Stomach (tissue), 9 donors: Measurements from ENCODE around the gene QRFP. TPM values are rescaled to one million over a fixed set of nuclear protein-coding genes. Genes with fewer than 3 reads are reported as not detected.

Experiments used
- DNase-seq, 2 donors: peaks; one replicate each; pipeline versions ENCODE4 v3.0.0 to v3.0.0-alpha.2; 2013 to 2019
- H3K27ac ChIP-seq, 5 donors: fragments of 200-600 bp in 4 of 5; sonication (generic) in 4 of 5; one replicate each; pipeline ENCODE4 v1.5.1; 2013 to 2019; ENCODE audit warnings: mild to moderate bottlenecking in 1 of 5, moderate library complexity in 1 of 5
- H3K27me3 ChIP-seq, 3 donors: fragments of 200-600 bp; sonication (generic); one replicate each; pipeline ENCODE4 v1.5.1; 2017 to 2019; ENCODE audit warnings: mixed run types in 1 of 3
- H3K36me3 ChIP-seq, 4 donors: fragments of 200-600 bp; sonication (generic); 1 replicate in 3 of 4; 2 replicates in 1 of 4; pipeline ENCODE4 v1.5.1; 2016 to 2019
- H3K4me1 ChIP-seq, 4 donors: fragments of 200-600 bp; sonication (generic); one replicate each; pipeline ENCODE4 v1.5.1; 2016 to 2019
- H3K4me3 ChIP-seq, 4 donors: fragments of 200-600 bp; sonication (generic) in 3 of 4; one replicate each; pipeline ENCODE4 v1.5.1; 2016 to 2019; ENCODE audit warnings: mild to moderate bottlenecking in 1 of 4
- H3K9me3 ChIP-seq, 4 donors: fragments of 200-600 bp; sonication (generic); one replicate each; pipeline ENCODE4 v1.5.1; 2016 to 2019
- EP300 ChIP-seq: sonication (generic); formaldehyde crosslinking; IDR thresholded peaks from one replicate; pipeline ENCODE4 v1.6.1; 2017; ENCODE audit warnings: antibody characterized with exemption
- POLR2A ChIP-seq, 4 donors: fragments of 450-650 bp; IDR thresholded peaks; one replicate each; pipeline ENCODE4 v1.6.1; 2016; ENCODE audit warnings: antibody characterized with exemption in 4 of 4, control low read depth in 2 of 4, mild to moderate bottlenecking in 1 of 4, moderate library complexity in 1 of 4
- POLR2AphosphoS5 ChIP-seq, 3 donors: sonication (generic); formaldehyde crosslinking; IDR thresholded peaks; one replicate each; pipeline ENCODE4 v1.6.1; 2016; ENCODE audit warnings: antibody characterized with exemption in 3 of 3
- WGBS, 5 donors: extraction: QIAGEN DNeasy Blood & Tissue Kit in 3 of 5; methylation state at CpG; one replicate each; pipeline versions ENCODE4 v1.1.5 to v1.1.7; 2013 to 2018; 5-methylcytosine and 5-hydroxymethylcytosine counted together
- intact Hi-C: fragments of 100-400 bp; cut with DNase I; formaldehyde crosslinking; loops from one replicate; pipeline ENCODE4 v1.15.1; 2023; ENCODE audit warnings: low total_unique reads
- polyA plus RNA-seq, 3 donors: library from polyadenylated mRNA; stranded (reverse); fragments of 200-250 nt; gene quantifications; one replicate each; pipeline ENCODE4 v1.2.3, GENCODE V29; 2013
- total RNA-seq, 5 donors: library from RNA; depleted of rRNA; stranded (reverse); fragments of >200 nt; gene quantifications; one replicate each; pipeline versions ENCODE4 v1.1.0 to v1.2.3, GENCODE V29; 2014 to 2016
- TF ChIP-seq, protein P1 (sequence below), 7 experiments: fragments of 450-650 bp in 4 of 7; fragments of 200-600 bp in 3 of 7; sonication (generic) in 3 of 7; IDR thresholded peaks; one replicate each; pipeline ENCODE4 v1.5.1; 2016 to 2019; ENCODE audit warnings: antibody characterized with exemption in 7 of 7, control low read depth in 2 of 7, mild to moderate bottlenecking in 1 of 7
- donor health status: healthy with polysubstance abuse.
- donor health status: Bipolar disorder and iron deficiency.
- donor health status: healthy.

The QRFP gene
- total and polyA plus RNA-seq, 8 donors, result not detected

DNA sequence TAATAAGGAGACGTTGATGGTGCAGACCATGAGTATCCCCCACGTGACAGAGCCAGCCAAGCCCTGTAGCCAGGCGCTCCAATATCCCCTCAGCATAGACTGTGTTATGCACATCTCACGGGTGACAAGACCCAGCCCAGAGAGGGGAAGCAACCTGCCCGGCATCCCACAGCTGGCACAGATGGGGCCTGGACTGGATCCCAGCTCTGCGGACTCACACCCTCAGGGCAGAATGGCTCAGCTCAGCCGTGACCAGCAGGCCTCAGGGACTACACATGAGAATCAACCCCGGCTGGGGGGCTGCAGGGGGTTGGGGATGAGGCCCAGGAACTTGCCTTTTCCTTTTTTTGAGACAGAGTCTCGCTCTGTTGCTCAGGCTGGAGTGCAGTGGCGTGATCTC, 30.7 kb upstream of the QRFP start:
- no peaks in the 10 kb centered on the region for H3K36me3 ChIP-seq
- intact Hi-C loops, result no loop called here
- TF ChIP-seq POLR2A (IDR thresholded peaks at IDR 0.05), result no peak
- TF ChIP-seq EP300, result no peak
- TF ChIP-seq, protein P1, sequence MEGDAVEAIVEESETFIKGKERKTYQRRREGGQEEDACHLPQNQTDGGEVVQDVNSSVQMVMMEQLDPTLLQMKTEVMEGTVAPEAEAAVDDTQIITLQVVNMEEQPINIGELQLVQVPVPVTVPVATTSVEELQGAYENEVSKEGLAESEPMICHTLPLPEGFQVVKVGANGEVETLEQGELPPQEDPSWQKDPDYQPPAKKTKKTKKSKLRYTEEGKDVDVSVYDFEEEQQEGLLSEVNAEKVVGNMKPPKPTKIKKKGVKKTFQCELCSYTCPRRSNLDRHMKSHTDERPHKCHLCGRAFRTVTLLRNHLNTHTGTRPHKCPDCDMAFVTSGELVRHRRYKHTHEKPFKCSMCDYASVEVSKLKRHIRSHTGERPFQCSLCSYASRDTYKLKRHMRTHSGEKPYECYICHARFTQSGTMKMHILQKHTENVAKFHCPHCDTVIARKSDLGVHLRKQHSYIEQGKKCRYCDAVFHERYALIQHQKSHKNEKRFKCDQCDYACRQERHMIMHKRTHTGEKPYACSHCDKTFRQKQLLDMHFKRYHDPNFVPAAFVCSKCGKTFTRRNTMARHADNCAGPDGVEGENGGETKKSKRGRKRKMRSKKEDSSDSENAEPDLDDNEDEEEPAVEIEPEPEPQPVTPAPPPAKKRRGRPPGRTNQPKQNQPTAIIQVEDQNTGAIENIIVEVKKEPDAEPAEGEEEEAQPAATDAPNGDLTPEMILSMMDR (IDR thresholded peaks at IDR 0.05), result no peak
- no peak for TF ChIP-seq POLR2AphosphoS5 (IDR thresholded peaks at IDR 0.05)
- H3K4me1 ChIP-seq, result peaks cover 10 to 20% (median 15%) of the 10 kb centered on the region in 4 donors
- peaks cover 0 to 64% (median 16%) of the 10 kb centered on the region in 3 donors for H3K27me3 ChIP-seq
- no peak for DNase-seq
- no peak overlapping the region for H3K27ac ChIP-seq
- H3K4me3 ChIP-seq, result no peak overlapping the region
- WGBS, 5 donors, result 87 to 94% (median 91%) methylated on average over 8 to 10 of the region's 10 CpGs
- H3K9me3 ChIP-seq, result no peaks in the 10 kb centered on the region

DNA sequence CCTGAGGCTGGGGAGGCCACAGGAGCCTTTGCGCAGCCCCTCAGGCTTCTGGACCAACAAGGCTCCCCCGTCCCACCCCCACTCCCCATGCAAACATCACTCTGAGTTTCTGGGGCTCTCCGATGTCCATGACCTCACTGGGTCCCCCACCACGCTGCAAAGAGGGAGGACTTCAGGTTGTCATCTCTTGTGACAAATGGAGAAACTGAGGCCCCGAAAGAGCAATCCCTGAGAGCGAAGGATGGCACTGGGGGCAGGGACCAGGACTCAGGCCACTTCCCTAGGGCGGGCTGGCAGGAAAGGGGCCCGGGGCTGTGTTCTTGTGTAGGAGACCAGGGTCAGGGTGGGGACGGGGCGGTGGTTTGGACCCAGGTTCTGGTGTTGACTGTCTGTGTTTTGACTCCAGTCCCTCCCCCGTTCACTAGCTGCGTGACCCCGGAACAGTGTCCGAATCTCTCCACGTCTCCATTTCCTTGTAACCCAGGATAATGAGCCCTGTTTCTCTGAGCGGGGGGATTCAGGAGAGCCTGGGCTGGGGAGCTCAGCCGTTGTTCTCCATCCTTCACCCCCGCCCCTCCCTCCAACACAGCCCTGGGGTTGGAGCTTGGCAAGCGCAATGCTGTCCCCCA, 28.6 kb upstream of the QRFP start:
- TF ChIP-seq POLR2AphosphoS5 (IDR thresholded peaks at IDR 0.05), result no peak
- TF ChIP-seq, protein P1 (IDR thresholded peaks at IDR 0.05), result no peak
- DNase-seq, result no peak
- H3K27ac ChIP-seq, result no peak overlapping the region
- H3K36me3 ChIP-seq, result no peaks in the 10 kb centered on the region
- H3K4me3 ChIP-seq, result no peak overlapping the region
- peaks cover 10 to 17% (median 14%) of the 10 kb centered on the region in 4 donors for H3K4me1 ChIP-seq
- no peaks in the 10 kb centered on the region for H3K9me3 ChIP-seq
- peaks cover 0 to 70% (median 14%) of the 10 kb centered on the region in 3 donors for H3K27me3 ChIP-seq
- intact Hi-C loops, result no loop called here
- 77 to 90% (median 78%) methylated on average over 17 to 19 of the region's 19 CpGs for WGBS, 5 donors

DNA sequence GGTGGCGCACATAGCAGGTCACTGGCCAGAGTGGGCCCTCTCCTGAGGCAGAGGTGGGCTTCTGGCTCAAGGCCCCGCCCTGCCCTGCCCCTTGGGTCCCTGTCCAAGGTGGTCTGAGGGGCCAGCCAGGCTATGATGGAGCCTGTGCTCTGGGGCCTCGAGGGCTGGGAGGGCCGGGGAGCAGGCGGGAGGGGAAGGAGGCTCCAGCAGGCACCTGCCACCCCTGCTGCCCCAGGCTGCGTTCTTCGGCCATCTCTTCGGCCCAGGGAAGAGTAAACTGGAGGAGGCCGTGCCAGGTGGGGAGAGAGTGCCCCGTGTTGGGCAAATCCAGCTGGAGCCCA, 27.8 kb upstream of the QRFP start:
- intact Hi-C loops, result no loop called here
- Histone ChIP-seq H3K27me3 (peaks cover 0 to 73% (median 14%) of the 10 kb centered on the region in 3 donors), H3K27ac (no peak overlapping the region), H3K4me3 (no peak overlapping the region), H3K4me1 (peaks cover 10 to 17% (median 14%) of the 10 kb centered on the region in 4 donors), H3K36me3 (no peaks in the 10 kb centered on the region), H3K9me3 (no peaks in the 10 kb centered on the region)
- WGBS, 5 donors, result 68 to 83% (median 70%) methylated on average over 7 to 10 of the region's 10 CpGs
- TF ChIP-seq, protein P1 (IDR thresholded peaks at IDR 0.05), result no peak
- TF ChIP-seq EP300 (no peak), POLR2AphosphoS5 (IDR thresholded peaks at IDR 0.05) (no peak), POLR2A (IDR thresholded peaks at IDR 0.05) (no peak)
- no peak for DNase-seq

DNA sequence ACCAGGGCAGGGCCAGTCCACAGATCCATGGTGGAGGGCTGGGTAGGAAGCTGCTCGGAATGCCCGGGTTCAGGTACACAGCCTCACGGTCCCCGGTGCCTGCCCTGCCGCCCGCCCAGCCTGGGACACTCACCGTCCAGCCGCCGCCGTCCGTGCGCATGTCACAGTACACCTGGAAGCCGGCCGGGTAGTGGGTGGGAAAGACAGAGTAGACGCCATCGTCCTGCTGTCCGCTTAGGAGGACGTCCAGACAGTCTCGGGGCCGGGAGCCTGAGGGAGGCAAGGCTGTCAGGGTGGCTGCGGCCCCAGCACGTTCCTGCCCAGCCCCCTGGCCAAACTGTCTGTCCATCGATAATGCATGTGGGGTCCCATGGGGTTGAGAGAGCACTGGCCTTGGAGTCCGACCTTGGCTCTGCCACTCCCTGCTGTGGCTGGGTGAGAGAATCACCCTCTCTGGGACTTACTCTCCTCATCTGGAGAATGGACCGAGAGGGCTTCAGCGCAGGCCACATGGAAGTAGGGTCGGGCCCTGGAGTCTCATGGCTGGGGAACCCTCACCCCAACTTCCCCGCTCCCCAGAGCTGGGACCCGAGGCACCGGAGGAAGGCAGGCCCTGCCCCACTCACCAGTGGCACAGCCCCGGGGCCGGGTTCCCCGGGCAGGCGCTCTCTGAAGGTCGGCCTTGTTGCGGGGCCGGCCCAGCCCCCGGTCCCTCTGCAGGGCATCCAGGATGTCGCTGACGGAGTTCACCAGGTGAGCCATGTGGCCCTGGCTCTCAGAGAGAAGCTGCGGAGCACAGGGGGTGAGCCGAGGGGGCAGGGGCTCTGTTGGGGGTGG, 27.2 kb upstream of the QRFP start:
- Histone ChIP-seq H3K36me3 (no peaks in the 10 kb centered on the region), H3K9me3 (no peaks in the 10 kb centered on the region), H3K27ac (no peak overlapping the region), H3K27me3 (peaks cover 0 to 73% (median 14%) of the 10 kb centered on the region in 3 donors), H3K4me1 (peaks cover 9 to 15% (median 11%) of the 10 kb centered on the region in 4 donors), H3K4me3 (no peak overlapping the region)
- no peak for DNase-seq
- intact Hi-C loops, result no loop called here
- TF ChIP-seq, protein P1 (IDR thresholded peaks at IDR 0.05), result no peak
- no peak for TF ChIP-seq POLR2A (IDR thresholded peaks at IDR 0.05)
- no peak for TF ChIP-seq POLR2AphosphoS5 (IDR thresholded peaks at IDR 0.05)
- TF ChIP-seq EP300, result no peak
- 75 to 85% (median 83%) methylated on average over 32 to 42 of the region's 42 CpGs for WGBS, 5 donors
